GM12878 (cell line): ENCODE measurements around the gene ARHGEF10L. TPM values are rescaled to one million over a fixed set of nuclear protein-coding genes. Genes with fewer than 3 reads are reported as not detected.

Source experiments
- ATAC-seq: fragments of 200-7000 bp; cut with Tn5 transposase; 3 replicates; pipeline ENCODE4 v1.9.1; 2020; ENCODE audit warnings: mild to moderate bottlenecking, moderate library complexity
- BruUV-seq: library from RNA; stranded (reverse); fragments of 400-500 nt; replicated peaks from 2 replicates; lab custom pipeline; 2021; lab: Mats Ljungman, UMichigan
- CTCF ChIA-PET: fragments of 300-600 bp; sonication (Branson Sonifier 250); formaldehyde crosslinking; extraction: SDS; loops from one replicate; lab custom pipeline; 2021; ENCODE audit warnings: inconsistent platforms; lab: Yijun Ruan, JAX
- POLR2A ChIA-PET: fragments of 350-600 bp; formaldehyde crosslinking; extraction: SDS; loops from one replicate; lab custom pipeline; 2021; ENCODE audit warnings: inconsistent platforms; lab: Charles Lee
- RAD21 ChIA-PET: fragments of 300-600 bp; sonication (Branson Sonifier 250); formaldehyde crosslinking; loops from one replicate; lab custom pipeline; 2023; ENCODE audit warnings: antibody characterized with exemption; ENCODE audit not compliant: unreplicated experiment; lab: Charles Lee
- SMC1A ChIA-PET: fragments of 300-600 bp; sonication (Branson Sonifier 250); formaldehyde crosslinking; loops from one replicate; lab custom pipeline; 2023; ENCODE audit not compliant: unreplicated experiment, uncharacterized antibody; lab: Charles Lee
- DNase-seq: peaks from one replicate; pipeline ENCODE4 v3.0.0-alpha.2; 2011; ENCODE audit warnings: low read depth, low spot score
- FAIRE-seq: peaks from 3 replicates; lab custom pipeline; 2011; peaks lifted over from hg19 to GRCh38; lab: Jason Lieb, UNC
- H2AFZ ChIP-seq: 2 replicates; pipeline ENCODE4 v1.6.0; 2011; ENCODE audit warnings: low read depth, low read length, control low read depth; ENCODE audit not compliant: control insufficient read depth
- H3K27ac ChIP-seq: 2 replicates; pipeline ENCODE4 v1.5.1; 2011; ENCODE audit warnings: control low read depth; ENCODE audit not compliant: control insufficient read depth, insufficient read depth
- H3K27me3 ChIP-seq, 2 experiments: replicated peaks in 1 of 2; 2 replicates each; pipeline versions ENCODE4 v1.6.0 to v1.6.1; 2011; ENCODE audit warnings: low read length in 1 of 2; ENCODE audit not compliant: control insufficient read depth in 2 of 2, insufficient read depth in 2 of 2
- H3K36me3 ChIP-seq, 2 experiments: 2 replicates each; pipeline ENCODE4 v1.5.1; 2011; ENCODE audit warnings: low read length in 1 of 2; ENCODE audit not compliant: control insufficient read depth in 2 of 2, insufficient read depth in 2 of 2
- H3K4me1 ChIP-seq: 2 replicates; pipeline ENCODE4 v1.6.1; 2011; ENCODE audit warnings: mild to moderate bottlenecking, low read length, moderate library complexity, mixed read lengths; ENCODE audit not compliant: control insufficient read depth, insufficient read depth
- H3K4me2 ChIP-seq: 2 replicates; pipeline ENCODE4 v1.6.0; 2011; ENCODE audit warnings: control low read depth; ENCODE audit not compliant: control insufficient read depth, insufficient read depth
- H3K4me3 ChIP-seq: fragments of 200-600 bp; sonication (generic); 2 replicates; pipeline ENCODE4 v1.5.1; 2016
- H3K79me2 ChIP-seq: 2 replicates; pipeline ENCODE4 v1.6.0; 2011; ENCODE audit warnings: low read length; ENCODE audit not compliant: control insufficient read depth, insufficient read depth
- H3K9ac ChIP-seq: 2 replicates; pipeline ENCODE4 v1.8.0; 2011; ENCODE audit warnings: low read length, control low read depth, mixed read lengths; ENCODE audit not compliant: control insufficient read depth, insufficient read depth
- H3K9me3 ChIP-seq: replicated peaks from 3 replicates; pipeline ENCODE4 v1.5.1; 2011; ENCODE audit warnings: mild to moderate bottlenecking, low read length; ENCODE audit not compliant: control insufficient read depth, insufficient read depth
- H4K20me1 ChIP-seq: 2 replicates; pipeline ENCODE4 v1.6.0; 2011; ENCODE audit not compliant: control insufficient read depth, insufficient read depth
- ATF3 ChIP-seq: IDR thresholded peaks from 2 replicates; pipeline ENCODE4 v1.6.1; 2011; ENCODE audit warnings: low read depth, mild to moderate bottlenecking, low read length, moderate library complexity, borderline replicate concordance; ENCODE audit errors: extremely low read depth
- CBX3 ChIP-seq: fragments of 200-600 bp; sonication (generic); IDR thresholded peaks from 2 replicates; pipeline ENCODE4 v1.6.1; 2016; ENCODE audit warnings: low read depth, borderline replicate concordance
- CHD1 ChIP-seq: IDR thresholded peaks from 2 replicates; pipeline ENCODE4 v1.6.1; 2012; ENCODE audit warnings: low read depth, low read length, improper control_type of control experiment
- NFXL1 ChIP-seq: fragments of 450-650 bp; IDR thresholded peaks from 2 replicates; pipeline ENCODE4 v1.6.1; 2017; ENCODE audit warnings: antibody characterized with exemption, mild to moderate bottlenecking, borderline replicate concordance
- TCF12 ChIP-seq: IDR thresholded peaks from 2 replicates; pipeline ENCODE4 v1.6.1; 2011; ENCODE audit warnings: low read depth, mild to moderate bottlenecking, low read length
- WGBS: methylation state at CpG from one replicate; pipeline ENCODE4 v1.1.6; 2016; ENCODE audit warnings: low lambda C conversion rate; ENCODE audit not compliant: insufficient replicate concordance, insufficient coverage; ENCODE audit errors: missing lambda C conversion rate; 5-methylcytosine and 5-hydroxymethylcytosine counted together
- in situ Hi-C: fragments of 300-500 bp; cut with MboI; formaldehyde crosslinking; loops from 9 replicates; pipeline ENCODE4 v1.14.3; 2018; ENCODE audit warnings: mixed read lengths
- intact Hi-C: fragments of 100-400 bp; cut with micrococcal nuclease; formaldehyde crosslinking; loops from one replicate; pipeline ENCODE4 v1.14.2; 2022; ENCODE audit not compliant: unreplicated experiment
- polyA plus RNA-seq, 11 experiments: library from polyadenylated mRNA; depleted of rRNA in 4 of 11; unstranded in 6 of 11; stranded (reverse) in 5 of 11; fragments of >200 nt; fragmentation: Nextera tagmentation in 4 of 11; fragmentation: Illumina TruSeq in 1 of 11; extraction: Ambion mirVana in 4 of 11; extraction: Trizol in 1 of 11; gene quantifications; 1 replicate in 1 of 11; 2 replicates in 10 of 11; pipeline versions ENCODE4 v1.2.1 to v1.2.3, GENCODE V29; 2011 to 2016; ENCODE audit warnings: inconsistent platforms in 2 of 11, missing spikeins in 2 of 11, low read depth in 1 of 11
- total RNA-seq, 4 experiments: library from RNA; depleted of rRNA in 3 of 4; stranded (reverse); fragments of >200 nt in 3 of 4; fragmentation: Illumina TruSeq in 1 of 4; extraction: Trizol in 1 of 4; gene quantifications; 2 replicates each; pipeline versions ENCODE4 v1.2.1 to v1.2.3, GENCODE V29; 2013 to 2021

Gene ARHGEF10L
- total and polyA plus RNA-seq, 10 of the 15 experiments (the other 5 are each of a cell fraction or from before 2014, with no cell fraction given): 0.05 to 0.94 (median 0.28) TPM; not detected in 2

- no peak for TF ChIP-seq CBX3
- no peak for TF ChIP-seq TCF12
- no peak for TF ChIP-seq ATF3
- no peak for TF ChIP-seq CHD1
- no peak for TF ChIP-seq NFXL1
- H3K4me1 ChIP-seq: no peaks in the 10 kb centered on the region
- H3K27me3 ChIP-seq: no peaks in the 10 kb centered on the region; a peak in 1 of 4 replicates
- WGBS: 36% methylated on average over 2 of the region's 2 CpGs
- FAIRE-seq (no peak), ATAC-seq (no peak), DNase-seq (no peak)
- H3K4me2 ChIP-seq: no peak overlapping the region
- ChIA-PET CTCF (no interaction called here), POLR2A (no interaction called here), RAD21 (no interaction called here), SMC1A (no interaction called here)
- no peaks in the 10 kb centered on the region for H3K36me3 ChIP-seq
- H3K9me3 ChIP-seq: no peaks in the 10 kb centered on the region
- no peak overlapping the region for H3K27ac ChIP-seq
- no peak overlapping the region for H3K4me3 ChIP-seq
- no peak overlapping the region for H2AFZ ChIP-seq
- BruUV-seq: no TSS peak
- no peaks in the 10 kb centered on the region for H4K20me1 ChIP-seq
- in situ Hi-C loops (no loop called here), intact Hi-C loops (no loop called here)
- no peaks in the 10 kb centered on the region for H3K79me2 ChIP-seq
- H3K9ac ChIP-seq: no peak overlapping the region
These were observed 207.4 kb downstream of the ARHGEF10L start for GRCh38 chr1:17746920-17747319.

Other genes with a start within 250 kb of the ARHGEF10L start
- gene PADI4, start 231.5 kb upstream of the ARHGEF10L start, total RNA-seq (2014; rRNA removed): 0.11 TPM in 1 of 2 replicates, not detected in the other
- gene PADI4, start 231.5 kb upstream of the ARHGEF10L start, total RNA-seq (2014; rRNA removed; fragmentation: Illumina TruSeq; extraction: Trizol): 0.09 TPM in 1 of 2 replicates, not detected in the other
- 0.13 and 0.15 TPM in 2 replicates for gene PADI4, start 231.5 kb upstream of the ARHGEF10L start, total RNA-seq (2021)
- gene PADI4, start 231.5 kb upstream of the ARHGEF10L start, polyA plus RNA-seq (2011; rRNA removed): 0.13 and 0.15 TPM in 2 replicates
- gene PADI4, start 231.5 kb upstream of the ARHGEF10L start, polyA plus RNA-seq (2014; fragmentation: Illumina TruSeq; extraction: Trizol): 0.09 TPM in 1 of 2 replicates, not detected in the other
- gene PADI4, start 231.5 kb upstream of the ARHGEF10L start, polyA plus RNA-seq (2014; fragmentation: Nextera tagmentation; extraction: Ambion mirVana): under 1 TPM in 1 of 2 experiments, not detected in 1; 0.15 TPM
- 0.08 and 0.24 TPM in 2 replicates for gene PADI4, start 231.5 kb upstream of the ARHGEF10L start, polyA plus RNA-seq (2014; rRNA removed)
- under 1 TPM; 0.39 to 0.47 TPM for gene PADI4, start 231.5 kb upstream of the ARHGEF10L start, polyA plus RNA-seq (2016; fragmentation: Nextera tagmentation; extraction: Ambion mirVana)
- not detected in 2 replicates for gene PADI6, start 167.5 kb upstream of the ARHGEF10L start, total RNA-seq (2014; rRNA removed)
- not detected in 2 replicates for gene PADI6, start 167.5 kb upstream of the ARHGEF10L start, total RNA-seq (2014; rRNA removed; fragmentation: Illumina TruSeq; extraction: Trizol)
- gene PADI6, start 167.5 kb upstream of the ARHGEF10L start, total RNA-seq (2021): not detected in 2 replicates
- gene PADI6, start 167.5 kb upstream of the ARHGEF10L start, polyA plus RNA-seq (2011; rRNA removed): not detected in 2 replicates
- gene PADI6, start 167.5 kb upstream of the ARHGEF10L start, polyA plus RNA-seq (2014; fragmentation: Illumina TruSeq; extraction: Trizol): not detected in 2 replicates
- gene PADI6, start 167.5 kb upstream of the ARHGEF10L start, polyA plus RNA-seq (2014; fragmentation: Nextera tagmentation; extraction: Ambion mirVana): not detected
- gene PADI6, start 167.5 kb upstream of the ARHGEF10L start, polyA plus RNA-seq (2014; rRNA removed): not detected in 2 replicates
- gene PADI6, start 167.5 kb upstream of the ARHGEF10L start, polyA plus RNA-seq (2016; fragmentation: Nextera tagmentation; extraction: Ambion mirVana): not detected
- 62.9 and 77.6 TPM in 2 replicates for gene RCC2, start 100.0 kb upstream of the ARHGEF10L start, total RNA-seq (2014; rRNA removed)
- 85.1 and 93.4 TPM in 2 replicates for gene RCC2, start 100.0 kb upstream of the ARHGEF10L start, total RNA-seq (2014; rRNA removed; fragmentation: Illumina TruSeq; extraction: Trizol)
- 176 TPM in 2 replicates for gene RCC2, start 100.0 kb upstream of the ARHGEF10L start, total RNA-seq (2021)
- gene RCC2, start 100.0 kb upstream of the ARHGEF10L start, polyA plus RNA-seq (2011; rRNA removed): 34.4 and 60.5 TPM in 2 replicates
- 88.3 and 128 TPM in 2 replicates for gene RCC2, start 100.0 kb upstream of the ARHGEF10L start, polyA plus RNA-seq (2014; fragmentation: Illumina TruSeq; extraction: Trizol)
- 100 to 1,000 TPM in 1 of 2 experiments, 10 to 100 TPM in 1; 38.3 to 124 TPM for gene RCC2, start 100.0 kb upstream of the ARHGEF10L start, polyA plus RNA-seq (2014; fragmentation: Nextera tagmentation; extraction: Ambion mirVana)
- 99.6 and 118 TPM in 2 replicates for gene RCC2, start 100.0 kb upstream of the ARHGEF10L start, polyA plus RNA-seq (2014; rRNA removed)
- gene RCC2, start 100.0 kb upstream of the ARHGEF10L start, polyA plus RNA-seq (2016; fragmentation: Nextera tagmentation; extraction: Ambion mirVana): 10 to 100 TPM; 10.7 to 32.2 TPM
- gene ACTL8, start 215.6 kb downstream of the ARHGEF10L start, total RNA-seq (2014; rRNA removed): not detected in 2 replicates
- gene ACTL8, start 215.6 kb downstream of the ARHGEF10L start, total RNA-seq (2014; rRNA removed; fragmentation: Illumina TruSeq; extraction: Trizol): not detected in 2 replicates
- not detected in 2 replicates for gene ACTL8, start 215.6 kb downstream of the ARHGEF10L start, total RNA-seq (2021)
- 0.13 and 0.27 TPM in 2 replicates for gene ACTL8, start 215.6 kb downstream of the ARHGEF10L start, polyA plus RNA-seq (2011; rRNA removed)
- gene ACTL8, start 215.6 kb downstream of the ARHGEF10L start, polyA plus RNA-seq (2014; fragmentation: Illumina TruSeq; extraction: Trizol): not detected in 2 replicates
- gene ACTL8, start 215.6 kb downstream of the ARHGEF10L start, polyA plus RNA-seq (2014; fragmentation: Nextera tagmentation; extraction: Ambion mirVana): not detected
- 0.05 and 0.08 TPM in 2 replicates for gene ACTL8, start 215.6 kb downstream of the ARHGEF10L start, polyA plus RNA-seq (2014; rRNA removed)
- not detected for gene ACTL8, start 215.6 kb downstream of the ARHGEF10L start, polyA plus RNA-seq (2016; fragmentation: Nextera tagmentation; extraction: Ambion mirVana)